GM19455 (cell line): ENCODE data around the gene PPP2R3A.

ENCODE experiments used
- ATAC-seq: cut with Tn5 transposase; IDR thresholded peaks from one replicate; pipeline ENCODE4 v1.9.1; 2021; ENCODE audit not compliant: unreplicated experiment

Gene PPP2R3A

DNA sequence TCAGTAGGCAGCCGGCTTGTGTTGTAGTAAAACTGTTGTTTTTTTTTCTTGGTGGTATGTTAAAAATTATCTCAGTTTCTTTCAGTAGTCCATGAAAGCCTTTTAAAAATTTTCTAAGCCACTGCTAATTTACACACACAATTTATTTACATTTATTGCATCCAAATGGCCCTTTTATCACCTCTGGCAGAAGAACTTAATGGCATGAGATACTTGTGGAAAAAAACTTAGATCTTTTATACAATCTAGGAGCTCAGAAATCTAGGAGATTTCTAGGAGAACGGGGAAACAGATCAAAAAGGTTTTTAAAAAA lies 1.4 kb downstream of the PPP2R3A start:
- no peak for ATAC-seq

DNA sequence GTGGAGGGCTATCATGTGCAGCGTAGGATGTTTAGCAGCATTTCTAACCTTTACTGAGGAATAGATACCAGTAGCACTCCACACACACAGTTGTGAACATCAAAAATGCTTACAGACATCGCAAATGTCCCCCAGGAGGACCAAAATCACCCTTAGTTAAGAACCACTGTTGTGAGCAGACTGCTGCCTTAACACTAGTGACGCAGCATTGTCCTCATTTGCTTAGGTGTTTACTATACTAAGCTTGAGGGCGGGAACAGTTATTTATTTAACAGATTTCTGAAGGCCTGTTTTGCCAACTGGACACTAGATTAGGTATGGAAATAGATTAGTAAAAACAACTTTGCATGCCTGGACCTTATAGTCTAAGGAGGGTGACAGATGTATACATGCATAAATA lies 2.3 kb downstream of the PPP2R3A start:
- ATAC-seq, result no peak

DNA sequence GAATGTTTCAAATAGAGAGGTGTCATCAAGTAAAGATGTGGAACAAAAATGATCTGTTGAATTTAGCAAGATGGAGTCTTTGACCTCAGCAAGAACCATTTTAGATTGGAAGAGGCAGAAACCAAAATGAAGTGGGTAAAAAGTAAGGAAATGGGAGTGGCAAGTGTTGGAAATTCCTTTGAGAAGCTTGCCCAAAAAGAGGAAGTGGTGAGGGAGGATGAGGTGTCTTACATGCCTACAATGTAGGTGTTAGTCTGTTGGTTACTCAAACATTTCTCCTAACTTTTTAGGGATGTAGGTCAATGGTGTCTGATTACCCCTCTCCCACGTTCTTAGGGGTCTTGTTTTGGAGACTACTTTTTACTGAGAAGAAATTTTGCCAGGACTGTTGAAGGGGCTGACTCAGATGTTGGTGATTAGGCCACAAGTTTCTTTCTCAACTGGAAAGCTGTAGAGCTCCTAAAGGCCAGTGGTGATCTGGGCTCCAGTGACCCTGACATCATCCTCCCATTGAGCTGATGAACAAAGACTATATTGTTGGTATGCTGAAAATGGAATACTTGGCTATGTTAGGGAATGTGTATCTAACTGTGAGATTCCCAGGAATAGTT lies 5.1 kb downstream of the PPP2R3A start:
- no peak for ATAC-seq

DNA sequence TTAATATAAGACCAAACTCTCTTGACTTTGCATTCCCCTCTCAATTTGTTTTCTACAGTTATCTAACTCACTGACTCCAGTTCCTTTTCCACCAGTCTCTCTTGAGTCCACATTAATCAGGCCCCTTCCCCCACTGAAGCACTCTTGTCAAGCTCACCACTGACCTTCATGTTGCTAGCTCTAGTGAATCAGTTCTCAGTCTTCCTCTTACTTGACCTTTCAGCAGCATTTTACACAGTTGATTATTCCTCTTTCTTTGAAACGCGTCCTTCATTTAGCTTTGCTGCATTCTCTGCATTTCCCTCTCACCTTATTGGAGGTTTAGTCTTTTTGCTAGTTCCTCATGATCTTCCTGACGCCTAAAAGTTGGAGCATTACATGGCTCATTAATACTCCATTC lies 8.3 kb downstream of the PPP2R3A start:
- ATAC-seq, result no peak

DNA sequence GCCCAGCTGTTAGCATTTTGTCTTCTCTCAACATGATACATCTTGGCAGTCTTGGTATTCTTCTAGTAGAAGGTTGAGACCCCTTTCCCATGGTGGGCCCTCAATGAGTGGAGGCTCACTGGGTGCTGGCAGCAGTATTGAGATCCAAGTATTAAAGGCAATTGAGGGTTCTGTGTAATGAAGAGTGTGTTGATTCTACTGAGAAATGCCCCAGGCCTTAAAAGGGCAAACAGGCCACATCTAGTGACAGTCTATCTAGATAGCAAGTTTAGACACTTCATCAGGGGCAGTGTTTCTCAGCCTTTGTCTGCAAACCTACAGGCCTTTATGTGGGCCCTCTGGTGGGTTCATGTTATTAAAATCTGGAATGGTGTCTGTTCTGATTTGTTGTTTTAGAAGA lies 9.5 kb downstream of the PPP2R3A start:
- ATAC-seq, result no peak

DNA sequence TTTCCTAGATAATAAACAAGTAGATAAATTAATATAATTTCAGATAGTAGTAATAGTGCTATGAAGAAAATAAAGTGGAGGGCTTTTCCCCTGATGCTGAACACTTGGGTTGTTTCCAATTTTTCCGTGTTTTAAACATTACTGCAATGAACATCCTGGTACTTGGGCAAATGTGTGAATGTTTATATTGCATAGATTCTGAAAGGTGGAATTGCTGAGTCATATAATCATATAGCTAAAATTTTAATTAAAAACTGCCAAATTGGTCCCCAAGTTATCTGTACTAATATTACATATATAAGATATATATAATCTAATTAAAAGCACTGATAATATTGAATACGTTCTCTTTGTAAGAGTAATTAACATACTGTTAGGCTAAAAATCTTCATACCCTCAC lies 10.0 kb downstream of the PPP2R3A start:
- no peak for ATAC-seq

DNA sequence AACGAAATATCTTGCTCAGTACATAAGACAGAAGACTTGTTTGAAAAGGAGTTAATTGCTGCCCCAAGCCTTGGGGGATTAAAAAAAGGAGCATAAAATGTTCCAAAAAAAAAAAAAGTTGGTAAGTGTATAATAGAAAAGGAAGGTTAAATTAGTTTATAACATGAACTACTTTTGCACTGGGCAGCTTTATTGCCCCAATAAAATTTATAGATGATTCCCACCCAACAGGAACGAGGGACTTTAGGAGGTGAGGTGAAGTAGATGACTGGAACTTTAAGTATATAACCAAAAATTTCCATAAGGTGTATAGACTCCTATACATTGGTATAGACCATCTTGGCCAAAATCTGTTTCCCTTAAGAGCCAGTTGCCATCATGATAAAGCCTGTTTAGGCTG lies 14.8 kb downstream of the PPP2R3A start:
- no peak for ATAC-seq

DNA sequence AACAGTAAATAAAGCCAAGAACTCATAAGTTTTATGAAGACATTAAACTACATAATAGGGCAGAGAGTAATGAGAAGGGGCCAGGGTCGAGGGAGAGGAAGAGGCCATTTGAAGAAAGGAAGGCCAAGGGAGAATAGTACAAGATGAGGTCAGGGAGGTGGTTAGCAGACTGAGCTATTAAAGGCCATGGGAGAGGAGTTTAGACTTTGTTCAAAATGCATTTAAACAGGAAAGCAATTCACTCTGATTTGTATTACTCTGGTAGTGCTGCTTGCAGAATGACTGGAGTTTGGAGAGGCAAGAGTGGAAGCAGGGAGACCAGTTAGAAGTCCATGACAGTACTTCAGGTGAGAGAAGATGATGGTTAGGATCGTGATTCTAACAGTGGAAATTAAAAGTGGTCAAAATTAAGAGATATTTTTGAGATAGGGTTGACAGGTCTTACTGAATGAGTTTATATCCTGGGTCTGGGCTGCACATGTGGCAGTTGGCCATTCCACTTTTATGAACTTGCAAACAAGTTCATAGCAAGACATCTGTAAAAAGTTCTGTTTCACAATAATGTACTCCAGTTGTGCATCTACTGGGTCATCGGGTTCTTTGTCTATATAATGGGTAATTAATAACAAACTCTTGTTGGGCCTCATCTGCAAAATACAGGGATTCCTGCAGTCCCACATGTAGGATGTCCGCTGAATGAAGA lies 16.3 kb downstream of the PPP2R3A start:
- no peak for ATAC-seq

DNA sequence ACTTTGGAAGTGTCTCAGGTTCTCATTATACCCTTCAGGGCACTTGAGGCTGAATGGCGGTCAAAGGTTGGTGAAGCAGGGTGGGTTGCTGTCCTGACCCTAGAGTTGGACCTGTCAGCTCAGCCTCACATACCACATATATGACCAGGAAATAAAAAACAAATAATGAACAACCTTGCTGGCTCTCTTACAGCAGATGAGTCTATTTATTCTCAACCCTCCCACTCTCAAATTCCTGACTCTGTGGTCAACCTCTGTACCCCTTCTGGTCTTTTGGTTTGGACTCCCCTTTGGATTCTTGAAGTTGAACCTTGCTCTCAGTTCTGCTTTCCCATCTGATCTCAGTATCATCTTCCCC lies 16.9 kb downstream of the PPP2R3A start:
- no peak for ATAC-seq

DNA sequence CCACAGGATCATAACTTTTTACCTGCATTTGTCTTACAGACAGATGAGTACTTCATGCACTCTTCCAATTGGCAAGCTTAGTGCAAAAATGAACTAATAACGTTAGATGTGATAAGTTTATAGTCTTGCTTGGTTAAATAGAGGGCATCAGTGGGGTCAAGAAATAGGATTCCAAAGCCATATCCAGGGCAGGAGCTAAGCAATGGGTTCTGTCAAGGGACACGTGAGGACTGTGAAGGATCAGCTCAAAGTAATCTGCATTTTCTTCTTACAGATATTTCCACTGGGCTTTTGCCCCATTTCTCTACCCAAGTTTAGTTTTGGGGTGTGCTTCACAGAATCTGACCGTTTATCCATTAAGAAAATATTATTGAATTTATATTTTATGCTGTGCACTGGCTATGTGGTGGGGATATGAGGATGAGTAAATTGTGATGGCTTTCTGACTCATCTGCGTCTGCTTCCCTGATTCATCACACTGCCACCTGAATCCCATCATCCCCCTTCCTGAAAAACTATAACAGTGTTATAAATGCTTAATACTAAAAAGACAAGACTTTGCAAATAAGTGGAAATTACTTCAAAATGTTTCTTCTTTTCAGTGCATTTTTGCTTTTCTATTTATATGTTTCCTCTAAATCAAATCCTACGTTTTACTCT lies 17.5 kb downstream of the PPP2R3A start:
- no peak for ATAC-seq

DNA sequence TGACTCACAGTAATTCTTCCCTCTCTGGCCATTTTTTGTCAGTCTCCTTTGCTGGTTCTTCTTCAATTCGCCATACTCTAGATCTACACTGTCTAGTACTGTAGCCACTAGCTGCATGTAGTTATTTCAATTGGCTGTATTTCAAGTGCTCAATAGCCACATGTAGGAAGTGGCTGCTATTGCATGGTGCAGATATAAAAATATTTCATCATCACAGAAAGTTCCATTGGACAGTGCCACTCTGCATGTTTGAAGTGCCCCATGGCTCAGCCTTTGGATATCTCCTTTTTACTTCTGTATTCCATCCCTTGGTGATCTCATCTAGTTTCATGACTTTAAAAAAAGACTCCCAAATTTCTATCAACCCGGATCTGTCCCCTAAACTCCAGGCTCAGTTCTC lies 22.1 kb downstream of the PPP2R3A start:
- no peak for ATAC-seq

DNA sequence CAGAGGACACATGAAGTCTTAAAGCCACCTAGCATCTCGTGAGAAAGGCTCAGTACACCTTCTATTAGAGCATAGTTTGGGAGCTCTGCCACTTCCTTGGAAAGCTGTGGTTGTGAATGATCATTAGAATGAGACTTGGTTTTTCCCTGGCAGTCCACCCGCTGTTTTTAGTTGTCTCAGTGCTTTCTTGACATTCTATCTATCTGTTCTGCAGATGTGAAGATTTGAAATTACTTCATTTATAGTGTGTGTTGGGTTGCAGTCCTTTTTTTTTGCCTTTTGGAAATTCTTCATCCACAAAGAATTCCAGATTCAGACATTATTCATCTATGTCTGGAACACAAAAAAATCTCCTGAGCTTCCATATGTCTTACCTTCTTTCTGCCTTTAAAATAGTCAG lies 23.7 kb downstream of the PPP2R3A start:
- no peak for ATAC-seq

DNA sequence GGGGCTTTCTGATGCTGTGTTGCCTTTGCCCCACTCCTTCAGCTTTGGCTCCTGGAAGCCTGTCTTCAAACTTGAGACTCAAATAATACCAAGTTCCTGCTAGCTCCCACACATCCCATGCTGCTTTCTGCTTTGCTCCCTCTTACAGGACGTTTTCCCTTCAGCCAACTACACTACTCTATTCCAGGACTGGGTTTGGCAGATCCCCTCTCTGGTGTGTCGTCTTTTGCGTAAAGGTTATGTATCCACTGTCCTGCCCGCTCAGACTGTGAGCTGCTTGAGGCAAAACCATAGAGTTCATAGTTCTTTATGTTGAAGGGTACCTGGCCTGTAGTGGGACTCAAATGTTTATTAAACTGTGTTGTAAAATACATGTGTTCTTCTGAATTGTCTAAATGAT lies 25.4 kb downstream of the PPP2R3A start:
- ATAC-seq, result no peak

DNA sequence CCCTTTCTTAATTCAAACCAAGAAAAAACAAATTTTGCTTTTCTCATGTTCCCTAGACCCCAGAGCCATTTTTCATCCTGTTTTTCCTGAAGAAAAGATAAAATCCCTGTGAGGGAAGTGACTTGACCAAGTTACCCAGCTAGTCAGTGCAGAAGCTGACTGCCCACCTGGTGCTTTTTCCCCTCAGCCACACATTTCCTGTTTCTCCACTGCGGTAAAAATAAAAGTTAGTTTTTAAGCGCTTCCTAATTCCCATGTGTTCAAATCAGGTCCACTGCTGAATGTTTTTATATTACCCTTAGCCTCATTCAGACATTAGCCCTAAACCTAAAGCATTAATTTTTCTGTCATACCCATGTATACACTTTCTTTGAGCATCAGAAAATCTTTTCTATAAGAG lies 26.1 kb downstream of the PPP2R3A start:
- ATAC-seq, result no peak

DNA sequence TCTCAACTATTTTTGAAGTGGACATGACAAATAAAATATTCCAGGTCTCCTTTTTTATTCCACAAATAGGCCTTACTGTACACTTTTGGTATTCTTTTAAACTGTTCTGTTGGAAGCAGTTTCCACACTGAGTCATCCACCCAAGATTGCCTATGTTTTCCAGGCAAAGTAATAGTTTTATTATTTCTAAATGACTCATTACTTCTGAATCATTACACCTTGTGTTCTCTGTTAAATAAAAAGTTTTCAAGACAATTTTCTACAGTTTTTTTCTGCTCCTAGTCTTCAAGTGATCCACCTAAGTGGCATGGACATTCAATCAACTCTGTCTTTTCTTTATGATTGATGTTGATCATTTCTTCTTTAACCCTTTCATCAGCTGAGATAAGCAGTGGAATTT lies 26.5 kb downstream of the PPP2R3A start:
- ATAC-seq, result no peak

DNA sequence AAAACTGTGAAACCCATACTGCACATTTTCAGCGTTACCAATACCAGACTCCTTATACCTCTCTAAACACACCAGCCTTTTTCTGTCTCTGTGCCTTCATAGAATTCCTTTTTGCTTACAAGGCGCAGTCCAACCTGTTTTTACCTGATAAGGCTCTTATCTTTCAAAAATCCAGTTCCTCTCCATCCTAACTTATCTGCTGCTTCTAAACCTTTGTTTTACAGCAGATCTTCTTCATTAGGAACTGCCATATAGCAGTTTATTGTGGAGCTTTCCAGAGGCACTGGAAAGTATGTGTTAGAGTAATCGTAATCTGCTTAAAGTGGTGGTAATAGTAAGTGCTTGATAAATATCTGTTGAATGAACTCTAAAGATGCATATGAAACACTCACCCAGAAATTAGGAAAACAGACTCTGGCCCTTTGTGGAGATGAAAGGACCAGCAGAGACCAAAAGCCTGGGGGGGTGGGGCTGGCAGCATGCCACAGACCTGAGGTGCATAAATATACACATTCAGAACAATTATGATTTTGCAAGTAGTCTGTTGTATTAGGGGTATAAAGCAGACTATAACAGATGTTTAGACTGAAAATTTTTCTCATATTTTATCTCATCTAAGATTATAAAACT lies 29.3 kb downstream of the PPP2R3A start:
- no peak for ATAC-seq

DNA sequence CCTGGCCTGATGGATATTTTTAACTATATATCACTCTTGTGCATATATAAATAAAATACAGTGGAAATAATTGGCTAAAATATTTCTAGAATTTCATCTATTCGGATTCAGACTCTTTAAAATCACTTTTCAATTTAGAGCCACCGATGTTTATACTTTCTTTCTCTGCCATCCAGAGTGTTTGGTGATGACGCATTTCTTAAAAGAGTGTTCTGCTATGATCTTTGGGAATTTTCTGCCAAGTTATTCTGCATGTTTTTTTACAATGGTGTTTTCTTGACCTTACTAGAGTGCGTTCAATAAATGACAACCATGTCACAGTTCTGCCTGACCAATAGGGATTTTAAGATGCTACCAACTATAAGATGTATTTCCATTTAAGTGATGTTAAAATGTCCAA lies 30.2 kb downstream of the PPP2R3A start:
- ATAC-seq, result no peak

DNA sequence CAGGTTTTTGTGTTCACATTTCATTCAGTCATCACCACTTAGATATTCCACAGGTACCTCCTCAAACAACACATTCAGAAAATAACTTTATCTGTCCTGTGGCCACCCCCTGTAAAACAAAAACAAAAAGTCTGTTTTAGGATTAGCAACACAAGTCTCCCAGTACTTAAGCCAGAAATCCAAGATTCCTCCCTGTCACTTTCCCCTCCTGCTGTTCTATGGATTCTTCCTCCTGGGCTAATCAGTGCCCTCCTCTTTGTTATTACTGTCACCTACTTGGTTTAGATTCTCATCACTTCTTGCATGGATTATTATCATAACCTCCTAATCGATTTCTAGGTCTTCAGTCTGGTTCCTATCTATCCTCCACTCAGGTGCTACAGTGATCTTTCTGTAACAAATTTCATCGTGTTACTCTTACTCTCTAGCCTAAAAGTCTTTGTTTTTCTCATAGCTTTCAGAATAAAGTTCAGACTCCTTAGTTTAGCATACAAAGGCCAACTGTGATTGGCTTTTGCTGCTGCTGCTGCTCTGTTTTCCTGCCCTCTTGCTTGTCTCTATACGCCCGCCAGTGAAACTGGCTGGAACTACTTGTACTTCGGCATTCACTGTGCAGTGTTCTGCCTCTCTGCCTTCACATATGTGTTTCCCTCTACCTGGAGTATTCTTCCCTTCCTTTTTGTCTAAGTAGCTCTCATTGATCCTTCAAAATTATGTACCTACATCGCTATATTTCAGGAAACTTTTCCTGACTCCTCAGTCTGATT lies 32.2 kb downstream of the PPP2R3A start:
- ATAC-seq, result no peak

DNA sequence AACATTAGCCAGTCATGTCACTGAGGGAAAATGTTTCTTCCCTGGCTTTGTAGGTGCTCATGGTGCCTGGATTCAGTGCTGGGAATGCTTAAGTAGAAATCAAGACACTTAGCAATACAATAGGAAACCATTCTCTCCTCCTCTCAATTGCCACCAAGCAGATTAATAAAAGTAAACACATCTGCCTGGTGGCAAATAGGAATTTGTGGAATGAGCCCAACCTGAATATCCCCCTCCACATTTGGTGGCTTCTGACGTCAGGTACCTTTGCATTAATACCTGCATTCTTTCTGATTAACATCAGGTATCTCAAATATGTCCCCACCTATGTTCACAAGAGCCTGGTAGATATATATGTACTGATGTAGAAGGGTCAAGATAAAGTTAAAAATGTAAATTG lies 42.7 kb downstream of the PPP2R3A start:
- ATAC-seq, result no peak

DNA sequence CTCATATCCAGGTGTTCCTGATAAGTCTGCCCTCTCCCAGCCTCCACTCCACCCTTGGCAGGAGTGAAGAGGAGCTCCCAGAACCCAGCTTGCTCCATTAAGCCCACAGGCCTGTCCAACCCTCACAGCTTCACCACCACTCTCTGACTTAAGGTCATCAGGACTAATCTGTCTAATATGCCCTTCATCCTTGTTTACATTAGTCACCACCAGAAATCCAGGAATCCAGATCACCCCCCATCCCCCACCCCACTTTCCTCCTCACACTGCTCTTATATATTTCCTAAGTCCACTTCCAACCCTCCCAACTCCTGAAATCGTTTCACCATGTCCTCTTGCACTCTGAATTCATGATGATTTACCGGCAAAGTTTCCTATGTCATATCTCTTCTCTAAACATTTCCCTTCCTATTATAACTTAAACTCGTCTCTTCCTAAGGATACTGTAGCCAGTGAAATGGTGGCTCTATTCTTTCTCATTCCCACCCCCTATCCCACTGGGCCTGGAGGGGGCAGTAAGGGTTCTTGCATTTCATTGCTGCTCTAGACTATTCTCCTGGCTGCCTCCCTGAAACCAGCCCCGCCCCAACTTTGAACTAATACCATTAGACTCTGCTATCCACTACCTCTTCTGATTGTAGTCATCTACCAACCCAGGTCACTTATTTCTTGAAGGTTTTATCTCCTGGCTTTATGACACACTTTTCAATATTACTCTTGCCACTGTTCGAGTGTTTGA lies 43.4 kb downstream of the PPP2R3A start:
- ATAC-seq, result no peak

DNA sequence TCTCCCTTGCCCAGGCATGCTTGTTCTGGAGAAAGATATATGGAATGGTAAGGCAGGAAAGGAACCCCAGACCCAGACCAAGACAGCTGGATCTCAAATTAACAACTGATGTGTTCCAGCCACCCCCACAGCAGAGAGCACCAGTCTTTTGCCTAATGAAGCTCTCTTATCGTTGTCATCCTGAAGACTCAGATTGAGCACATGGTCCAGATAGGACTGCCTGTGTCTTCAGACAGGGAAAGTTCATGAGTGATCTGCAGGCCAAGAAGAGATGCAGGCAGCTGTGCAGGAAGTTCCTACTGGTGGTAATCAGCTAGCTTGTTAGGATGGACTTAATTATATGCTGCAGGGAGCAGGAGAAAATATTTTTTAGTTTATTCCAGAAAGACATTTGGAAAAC lies 53.3 kb downstream of the PPP2R3A start:
- ATAC-seq, result no peak
